DMS114 treated with DMSO at 0.1 percent for 48 hours (cell line): ENCODE measurements around the gene STK40.

Experiments used
- DNase-seq: peaks from one replicate; lab custom pipeline; 2025; ENCODE audit not compliant: unreplicated experiment; lab: John Stamatoyannopoulos, UW

Gene STK40

GRCh38 chr1:36377791-36378492, 7.8 kb downstream of the STK40 start:
- no peak for DNase-seq

- DNase-seq, result no peak
Measured at GRCh38 chr1:36372617-36373016, 13.1 kb downstream of the STK40 start.

GRCh38 chr1:36369061-36369861, 16.5 kb downstream of the STK40 start:
- peak; percentile 24 for DNase-seq

GRCh38 chr1:36367798-36368197, 17.9 kb downstream of the STK40 start:
- no peak for DNase-seq

GRCh38 chr1:36367066-36367465, 18.7 kb downstream of the STK40 start:
- DNase-seq, result no peak

- no peak for DNase-seq
Measured at GRCh38 chr1:36366091-36366661, 19.5 kb downstream of the STK40 start.

GRCh38 chr1:36365381-36365780, 20.3 kb downstream of the STK40 start:
- no peak for DNase-seq

- DNase-seq, result no peak
Measured at GRCh38 chr1:36359911-36360550, 25.7 kb downstream of the STK40 start.

GRCh38 chr1:36359383-36359782, 26.3 kb downstream of the STK40 start:
- DNase-seq, result no peak

GRCh38 chr1:36358514-36359084, 27.1 kb downstream of the STK40 start:
- no peak for DNase-seq

GRCh38 chr1:36355811-36356210, 29.9 kb downstream of the STK40 start:
- DNase-seq, result no peak

GRCh38 chr1:36354486-36354885, 31.2 kb downstream of the STK40 start:
- DNase-seq, result no peak

GRCh38 chr1:36352910-36353878, 32.5 kb downstream of the STK40 start:
- DNase-seq, result no peak

- DNase-seq, result no peak
Measured at GRCh38 chr1:36352125-36352909, 33.4 kb downstream of the STK40 start.

GRCh38 chr1:36351227-36351977, 34.3 kb downstream of the STK40 start:
- no peak for DNase-seq

GRCh38 chr1:36350659-36351226, 35.0 kb downstream of the STK40 start:
- no peak for DNase-seq

- no peak for DNase-seq
Measured at GRCh38 chr1:36349839-36350238, 35.9 kb downstream of the STK40 start.

- no peak for DNase-seq
Measured at GRCh38 chr1:36349241-36349671, 36.5 kb downstream of the STK40 start.
